OCI-LY7 (cell line): ENCODE measurements around the gene HOXB8. TPM values are rescaled to one million over a fixed set of nuclear protein-coding genes. Genes with fewer than 3 reads are reported as not detected.

Source experiments
- BruUV-seq: library from RNA; stranded (reverse); fragments of 400-500 nt; replicated peaks from 2 replicates; lab custom pipeline; 2021; lab: Mats Ljungman, UMichigan
- CTCF ChIA-PET: fragments of 300-600 bp; sonication (Branson Sonifier 250); formaldehyde crosslinking; loops from one replicate; lab custom pipeline; 2022; ENCODE audit warnings: antibody characterized with exemption; ENCODE audit not compliant: unreplicated experiment; lab: Charles Lee
- POLR2A ChIA-PET: fragments of 300-600 bp; sonication (Branson Sonifier 250); formaldehyde crosslinking; loops from one replicate; lab custom pipeline; 2022; ENCODE audit warnings: antibody characterized with exemption; lab: Charles Lee
- DNase-seq: peaks from one replicate; pipeline ENCODE4 v3.0.0-alpha.2; 2015; ENCODE audit warnings: low spot score
- H2AFZ ChIP-seq: fragments of 200-600 bp; sonication (generic), shearing (Covaris generic); 2 replicates; pipeline ENCODE4 v1.6.1; 2014; ENCODE audit warnings: mild to moderate bottlenecking, antibody characterized with exemption, low read length, moderate library complexity
- H3K27ac ChIP-seq: fragments of 200-600 bp; sonication (generic); 2 replicates; pipeline ENCODE4 v1.5.1; 2014; ENCODE audit warnings: mixed run types, low read depth, mild to moderate bottlenecking, moderate library complexity, low read length, inconsistent platforms; ENCODE audit not compliant: poor library complexity, severe bottlenecking
- H3K36me3 ChIP-seq: fragments of 200-600 bp; sonication (generic); 2 replicates; pipeline ENCODE4 v1.6.1; 2014; ENCODE audit warnings: mild to moderate bottlenecking, antibody characterized with exemption, low read length, moderate library complexity, mixed read lengths; ENCODE audit not compliant: insufficient read depth
- H3K4me1 ChIP-seq: fragments of 200-600 bp; sonication (generic); 2 replicates; pipeline ENCODE4 v1.5.1; 2014; ENCODE audit warnings: mild to moderate bottlenecking, low read length; ENCODE audit not compliant: insufficient read depth, poor library complexity, severe bottlenecking
- H3K4me2 ChIP-seq: fragments of 200-600 bp; sonication (generic); 2 replicates; pipeline ENCODE4 v1.6.1; 2014; ENCODE audit warnings: mild to moderate bottlenecking, low read length
- H3K4me3 ChIP-seq: fragments of 200-600 bp; sonication (generic); 2 replicates; pipeline ENCODE4 v1.5.1; 2014; ENCODE audit warnings: mild to moderate bottlenecking, low read depth, low read length; ENCODE audit not compliant: poor library complexity, severe bottlenecking
- H3K79me2 ChIP-seq: fragments of 200-600 bp; sonication (generic); 2 replicates; pipeline ENCODE4 v1.6.1; 2016; ENCODE audit warnings: low read depth, mild to moderate bottlenecking, low read length, moderate library complexity, mixed read lengths; ENCODE audit not compliant: insufficient read depth
- H3K9me2 ChIP-seq: fragments of 200-600 bp; sonication (generic); 2 replicates; pipeline ENCODE4 v1.6.1; 2016; ENCODE audit warnings: mild to moderate bottlenecking, low read length, mixed read lengths; ENCODE audit not compliant: insufficient read depth
- H3K9me3 ChIP-seq: fragments of 200-600 bp; sonication (generic); 2 replicates; pipeline ENCODE4 v1.6.1; 2014; ENCODE audit warnings: mild to moderate bottlenecking, mixed run types, low read length, mixed read lengths
- H4K20me1 ChIP-seq: fragments of 200-600 bp; sonication (generic); 2 replicates; pipeline ENCODE4 v1.6.1; 2014; ENCODE audit warnings: mild to moderate bottlenecking, antibody characterized with exemption, low read length, moderate library complexity, mixed read lengths; ENCODE audit not compliant: insufficient read depth
- CTCF ChIP-seq: fragments of 200-600 bp; sonication (generic); conservative IDR thresholded peaks from 2 replicates; pipeline ENCODE4 v1.5.1; 2014; ENCODE audit warnings: mild to moderate bottlenecking, antibody characterized with exemption, low read length, moderate library complexity, mixed read lengths
- EZH2phosphoT487 ChIP-seq: fragments of 200-600 bp; sonication (generic); IDR thresholded peaks from 2 replicates; pipeline ENCODE4 v1.6.1; 2018; ENCODE audit warnings: low read depth, borderline replicate concordance, mild to moderate bottlenecking, mixed run types, antibody characterized with exemption, low read length, moderate library complexity, mixed read lengths
- intact Hi-C: fragments of 100-400 bp; cut with micrococcal nuclease; formaldehyde crosslinking; loops from one replicate; pipeline ENCODE4 v1.10.0; 2022; ENCODE audit not compliant: unreplicated experiment
- total RNA-seq, 2 experiments: library from RNA; depleted of rRNA in 1 of 2; stranded (reverse); fragments of >200 nt in 1 of 2; shearing (Covaris generic) in 1 of 2; gene quantifications; 2 replicates each; pipeline ENCODE4 v1.2.3, GENCODE V29; 2014 to 2022

The HOXB8 gene
- total RNA-seq, 2 experiments from 2014 or later = not detected

GRCh38 chr17:48567646-48568354 is 47.3 kb downstream of the HOXB8 start:
- CTCF ChIA-PET = no interaction called here
- no peak for TF ChIP-seq EZH2phosphoT487
- TF ChIP-seq CTCF = no peak
- Histone ChIP-seq H3K9me2 (no peaks in the 10 kb centered on the region), H3K79me2 (no peaks in the 10 kb centered on the region), H3K4me1 (no peaks in the 10 kb centered on the region), H3K36me3 (no peaks in the 10 kb centered on the region), H4K20me1 (no peaks in the 10 kb centered on the region), H3K4me2 (no peak overlapping the region), H3K4me3 (no peak overlapping the region), H3K27ac (no peak overlapping the region), H3K9me3 (no peaks in the 10 kb centered on the region), H2AFZ (no peak overlapping the region)
- POLR2A ChIA-PET = interaction anchor here (0.5 to 0.6 kb wide), 3 partner anchors 21 to 665 kb away, joined by 3 to 4 read pairs (median 3); no protein-coding TSS in a partner anchor
- intact Hi-C loops = no loop called here
- BruUV-seq = no TSS peak
- DNase-seq = no peak

- CTCF ChIA-PET = no interaction called here
- H3K79me2 ChIP-seq = no peaks in the 10 kb centered on the region
- no peaks in the 10 kb centered on the region for H4K20me1 ChIP-seq
- no peak overlapping the region for H3K4me2 ChIP-seq
- H2AFZ ChIP-seq = no peak overlapping the region
- BruUV-seq = no TSS peak
- POLR2A ChIA-PET = interaction anchor here (0.5 to 0.6 kb wide), 2 partner anchors 20 to 665 kb away, joined by 3 read pairs; no protein-coding TSS in a partner anchor
- no peaks in the 10 kb centered on the region for H3K36me3 ChIP-seq
- H3K9me3 ChIP-seq = no peaks in the 10 kb centered on the region
- intact Hi-C loops = no loop called here
- H3K9me2 ChIP-seq = no peaks in the 10 kb centered on the region
- H3K4me3 ChIP-seq = no peak overlapping the region
- no peak overlapping the region for H3K27ac ChIP-seq
- H3K4me1 ChIP-seq = no peaks in the 10 kb centered on the region
- TF ChIP-seq CTCF (no peak), EZH2phosphoT487 (no peak)
- no peak for DNase-seq
Measured at GRCh38 chr17:48567209-48567608, 47.9 kb downstream of the HOXB8 start.

GRCh38 chr17:48566717-48567116 is 48.4 kb downstream of the HOXB8 start:
- Histone ChIP-seq H3K9me2 (no peaks in the 10 kb centered on the region), H3K9me3 (no peaks in the 10 kb centered on the region), H2AFZ (no peak overlapping the region), H3K4me2 (no peak overlapping the region), H3K27ac (no peak overlapping the region), H3K36me3 (no peaks in the 10 kb centered on the region), H3K79me2 (no peaks in the 10 kb centered on the region), H3K4me1 (no peaks in the 10 kb centered on the region), H3K4me3 (no peak overlapping the region), H4K20me1 (no peaks in the 10 kb centered on the region)
- TF ChIP-seq EZH2phosphoT487 = no peak
- TF ChIP-seq CTCF = no peak
- intact Hi-C loops = no loop called here
- DNase-seq = no peak
- BruUV-seq = no TSS peak
- CTCF ChIA-PET = no interaction called here
- POLR2A ChIA-PET = no interaction called here
